MCF 10A (cell line): ENCODE data around the gene RAMP1. TPM values are rescaled to one million over a fixed set of nuclear protein-coding genes. Genes with fewer than 3 reads are reported as not detected.

Experiments
- BruUV-seq: library from RNA; stranded (reverse); fragments of 400-500 nt; replicated peaks from 2 replicates; lab custom pipeline; 2021; lab: Mats Ljungman, UMichigan
- CTCF ChIA-PET: fragments of 300-600 bp; sonication (Branson Sonifier 250); formaldehyde crosslinking; extraction: SDS; loops from one replicate; lab custom pipeline; 2021; ENCODE audit warnings: antibody characterized with exemption, inconsistent platforms; lab: Yijun Ruan, JAX
- POLR2A ChIA-PET: fragments of 300-600, 350-650 bp; sonication (Branson Sonifier 250); formaldehyde crosslinking; extraction: SDS; loops from one replicate; lab custom pipeline; 2020; ENCODE audit warnings: antibody characterized with exemption, inconsistent platforms; lab: Yijun Ruan, JAX
- DNase-seq: peaks from one replicate; pipeline ENCODE4 v3.0.0-alpha.2; 2018; ENCODE audit not compliant: unreplicated experiment
- H3K27ac Mint-ChIP-seq: one replicate; pipeline ENCODE4 v1.8.0; 2022; ENCODE audit warnings: mild to moderate bottlenecking, low read depth, mixed read lengths; ENCODE audit not compliant: unreplicated experiment
- H3K27me3 Mint-ChIP-seq: one replicate; pipeline ENCODE4 v1.8.0; 2022; ENCODE audit warnings: mixed read lengths; ENCODE audit not compliant: insufficient read depth, unreplicated experiment
- H3K36me3 Mint-ChIP-seq: one replicate; pipeline ENCODE4 v1.8.0; 2022; ENCODE audit warnings: mild to moderate bottlenecking, moderate library complexity, mixed read lengths; ENCODE audit not compliant: insufficient read depth, unreplicated experiment
- H3K4me1 Mint-ChIP-seq: one replicate; pipeline ENCODE4 v1.8.0; 2022; ENCODE audit warnings: mixed read lengths; ENCODE audit not compliant: insufficient read depth, unreplicated experiment
- H3K4me3 Mint-ChIP-seq: one replicate; pipeline ENCODE4 v1.8.0; 2022; ENCODE audit warnings: mild to moderate bottlenecking, moderate library complexity, mixed read lengths; ENCODE audit not compliant: unreplicated experiment
- H3K9me3 Mint-ChIP-seq: one replicate; pipeline ENCODE4 v1.8.0; 2022; ENCODE audit warnings: mixed read lengths; ENCODE audit not compliant: unreplicated experiment
- CTCF ChIP-seq: fragments of 200-600 bp; IDR thresholded peaks from one replicate; pipeline ENCODE4 v1.8.0; 2022; ENCODE audit warnings: antibody characterized with exemption, mild to moderate bottlenecking; ENCODE audit not compliant: unreplicated experiment
- intact Hi-C: fragments of 100-400 bp; cut with micrococcal nuclease; formaldehyde crosslinking; loops from 2 replicates; pipeline ENCODE4 v1.14.1; 2022
- total RNA-seq: library from RNA; stranded (reverse); gene quantifications from 2 replicates; pipeline ENCODE4 v1.2.3, GENCODE V29; 2022

Gene RAMP1
- total RNA-seq, 1 experiment from 2014 or later = 11.2 TPM

DNA sequence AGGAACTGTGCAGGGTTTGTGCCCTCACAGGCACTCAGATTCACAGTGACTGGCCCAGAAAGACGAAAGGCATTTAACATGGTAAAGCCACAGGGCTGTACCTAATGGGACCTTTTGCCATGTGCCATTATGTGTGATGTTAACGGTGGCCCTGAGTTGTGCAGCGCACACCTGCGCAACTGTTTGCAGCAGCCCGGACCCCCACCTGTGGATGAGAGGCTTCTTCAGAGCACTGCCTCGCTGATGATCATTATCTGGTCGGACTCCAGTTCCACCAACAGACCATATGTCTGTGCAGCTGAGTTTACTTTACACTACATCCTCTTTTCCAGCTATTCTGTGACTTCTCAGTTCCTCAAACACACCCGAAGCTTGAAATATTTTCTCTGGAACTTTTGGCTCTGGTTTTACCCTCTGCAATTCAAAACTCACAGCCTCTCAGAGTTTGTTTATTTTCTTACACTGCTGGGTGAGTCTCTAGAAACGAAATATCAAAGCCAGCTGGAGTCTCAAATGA lies 71.8 kb downstream of the RAMP1 start:
- Mint-ChIP-seq H3K9me3 (peaks cover 10% of the 10 kb centered on the region), H3K27me3 (no peaks in the 10 kb centered on the region), H3K4me3 (no peak overlapping the region), H3K4me1 (peaks cover 26% of the 10 kb centered on the region), H3K36me3 (no peaks in the 10 kb centered on the region), H3K27ac (no peak overlapping the region)
- ChIA-PET CTCF (interaction anchor here (1.3 kb wide), 1 partner anchor 9 kb away, joined by 4 read pairs; no protein-coding TSS in a partner anchor), POLR2A (no interaction called here)
- DNase-seq = no peak
- TF ChIP-seq CTCF = no peak
- no TSS peak for BruUV-seq
- intact Hi-C loops = no loop called here

- DNase-seq = no peak
- TF ChIP-seq CTCF = no peak
- ChIA-PET POLR2A (interaction anchor here (1.2 kb wide), 1 partner anchor 32 kb away, joined by 5 read pairs; no protein-coding TSS in a partner anchor), CTCF (no interaction called here)
- Mint-ChIP-seq H3K27me3 (no peaks in the 10 kb centered on the region), H3K27ac (no peak overlapping the region), H3K36me3 (no peaks in the 10 kb centered on the region), H3K4me3 (no peak overlapping the region), H3K4me1 (peaks cover 25% of the 10 kb centered on the region), H3K9me3 (peaks cover 10% of the 10 kb centered on the region)
- intact Hi-C loops = no loop called here
- no TSS peak for BruUV-seq
Observed at GRCh38 chr2:237932731-237933131, 73.3 kb downstream of the RAMP1 start.

- H3K27me3 Mint-ChIP-seq = no peaks in the 10 kb centered on the region
- no peak for DNase-seq
- H3K9me3 Mint-ChIP-seq = peaks cover 10% of the 10 kb centered on the region
- H3K36me3 Mint-ChIP-seq = no peaks in the 10 kb centered on the region
- intact Hi-C loops = no loop called here
- no peak overlapping the region for H3K4me3 Mint-ChIP-seq
- H3K4me1 Mint-ChIP-seq = peaks cover 25% of the 10 kb centered on the region
- ChIA-PET POLR2A (no interaction called here), CTCF (no interaction called here)
- H3K27ac Mint-ChIP-seq = peak overlapping the region; percentile 93
- no TSS peak for BruUV-seq
- TF ChIP-seq CTCF = no peak
Observed at GRCh38 chr2:237934186-237934585, 74.8 kb downstream of the RAMP1 start.

DNA sequence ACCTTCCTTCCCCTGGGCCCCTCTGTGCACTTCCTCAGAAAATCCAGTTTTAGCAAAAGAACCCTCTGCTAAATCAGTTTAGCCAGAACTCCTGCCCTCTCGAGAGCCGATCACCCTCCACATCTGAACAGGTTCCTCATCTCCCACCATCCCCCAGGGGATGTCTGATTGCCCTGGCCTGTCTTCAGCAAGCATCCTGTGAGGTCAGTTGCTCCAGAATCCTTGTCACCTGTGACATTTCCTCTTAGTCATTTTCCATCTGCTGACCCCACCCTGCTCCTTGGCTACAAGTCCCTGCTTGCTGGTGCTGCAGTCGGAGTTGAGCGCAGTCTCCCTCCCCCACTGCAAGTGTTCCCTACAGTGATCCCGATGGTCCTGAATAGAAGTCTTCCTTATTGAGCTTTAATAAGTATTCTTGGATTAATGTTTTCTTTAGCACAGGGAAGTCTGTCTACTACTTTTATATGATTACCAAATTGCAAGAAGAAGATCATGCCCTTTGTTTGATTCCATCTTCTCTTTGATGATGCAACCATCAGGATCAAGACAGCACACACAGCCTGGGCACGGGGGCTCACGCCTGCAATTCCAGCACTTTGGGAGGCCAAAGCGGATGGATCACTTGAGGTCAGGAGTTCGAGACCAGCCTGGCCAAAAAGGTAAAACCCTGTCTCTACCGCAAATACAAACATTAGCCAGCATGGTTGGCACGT lies 76.5 kb downstream of the RAMP1 start:
- TF ChIP-seq CTCF = no peak
- no peaks in the 10 kb centered on the region for H3K9me3 Mint-ChIP-seq
- no TSS peak for BruUV-seq
- peaks cover 38% of the 10 kb centered on the region for H3K4me1 Mint-ChIP-seq
- ChIA-PET CTCF (interaction anchor here (0.5 to 0.6 kb wide), 3 partner anchors 33 to 366 kb away, joined by 3 to 4 read pairs (median 3); no protein-coding TSS in a partner anchor), POLR2A (interaction anchor here (0.7 to 1.9 kb wide), 4 partner anchors 9 to 51 kb away, joined by 3 to 11 read pairs (median 4); no protein-coding TSS in a partner anchor)
- DNase-seq = peak; percentile 65
- intact Hi-C loops = no loop called here
- no peaks in the 10 kb centered on the region for H3K27me3 Mint-ChIP-seq
- H3K27ac Mint-ChIP-seq = peak overlapping the region; percentile 65
- no peak overlapping the region for H3K4me3 Mint-ChIP-seq
- H3K36me3 Mint-ChIP-seq = no peaks in the 10 kb centered on the region
